ENCODE measurements around the gene PRDM11.

- TF ChIP-seq CTCF (IDR thresholded peaks at IDR 0.05; ENCODE audit: borderline replicate concordance, extremely low read depth, low read length, poor library complexity, severe bottlenecking) (no peak), EZH2 (IDR thresholded peaks at IDR 0.05; ENCODE audit: borderline replicate concordance, low read depth, low read length, severe bottlenecking) (no peak)
These were observed 107.2 kb downstream of the PRDM11 start for GRCh38 chr11:45253640-45254039.

All from DND-41 (cell line).